K562 (cell line): ENCODE results near the gene KRTAP1-4. TPM values are rescaled to one million over a fixed set of nuclear protein-coding genes. Genes with fewer than 3 reads are reported as not detected.

Source experiments
- ATAC-seq: fragments of 200-7000 bp; cut with Tn5 transposase; 3 replicates; pipeline ENCODE4 v1.9.1; 2020; ENCODE audit warnings: moderate library complexity
- BruUV-seq: library from RNA; stranded (reverse); fragments of 400-500 nt; replicated peaks from 2 replicates; lab custom pipeline; 2021; lab: Mats Ljungman, UMichigan
- CTCF ChIA-PET: fragments of 300-600 bp; formaldehyde crosslinking; extraction: SDS; loops from one replicate; lab custom pipeline; 2021; ENCODE audit warnings: low intra/inter-chr PET ratio; lab: Yijun Ruan, JAX
- POLR2A ChIA-PET: fragments of 300-600, 350-650 bp; sonication (Branson Sonifier 250); formaldehyde crosslinking; extraction: SDS; loops from one replicate; lab custom pipeline; 2021; ENCODE audit warnings: antibody characterized with exemption, inconsistent platforms; lab: Yijun Ruan, JAX
- DNase-seq, 4 experiments: peaks; one replicate each; pipeline versions ENCODE4 v3.0.0 to v3.0.0-alpha.2; 2011 to 2018; ENCODE audit warnings: low spot score in 3 of 4, mixed read lengths in 3 of 4; ENCODE audit errors: extremely low read depth in 1 of 4
- FAIRE-seq: peaks from 2 replicates; lab custom pipeline; 2011; peaks lifted over from hg19 to GRCh38; lab: Jason Lieb, UNC
- H2AFZ ChIP-seq: 2 replicates; pipeline ENCODE4 v1.6.0; 2011; ENCODE audit warnings: low read depth, low read length, control low read depth, inconsistent platforms
- H3K27ac ChIP-seq: fragments of 200-600 bp; 3 replicates; pipeline ENCODE4 v1.8.0; 2011; ENCODE audit warnings: low read depth, mild to moderate bottlenecking, control low read depth, inconsistent platforms, low read length, moderate library complexity, mixed read lengths; ENCODE audit errors: extremely low read depth
- H3K27me3 ChIP-seq, 2 experiments: fragments of 300-600 bp in 1 of 2; 2 replicates in 1 of 2; 3 replicates in 1 of 2; pipeline versions ENCODE4 v1.6.0 to v1.8.0; 2011; ENCODE audit warnings: inconsistent platforms in 2 of 2, low read length in 2 of 2, mild to moderate bottlenecking in 1 of 2, mixed read lengths in 1 of 2, moderate library complexity in 1 of 2; ENCODE audit not compliant: control insufficient read depth in 2 of 2, insufficient read depth in 2 of 2
- H3K36me3 ChIP-seq: fragments of 300-600 bp; 3 replicates; pipeline ENCODE4 v1.8.0; 2011; ENCODE audit warnings: mild to moderate bottlenecking, low read length, inconsistent platforms; ENCODE audit not compliant: control insufficient read depth, insufficient read depth
- H3K4me1 ChIP-seq, 2 experiments: fragments of 200-600 bp in 1 of 2; replicated peaks in 1 of 2; 2 replicates in 1 of 2; 3 replicates in 1 of 2; pipeline versions ENCODE4 v1.5.1 to v1.8.0; 2011; ENCODE audit warnings: inconsistent platforms in 2 of 2, low read length in 2 of 2, mild to moderate bottlenecking in 1 of 2, mixed read lengths in 1 of 2, moderate library complexity in 1 of 2; ENCODE audit not compliant: control insufficient read depth in 2 of 2, insufficient read depth in 2 of 2
- H3K4me2 ChIP-seq: 2 replicates; pipeline ENCODE4 v1.6.1; 2011; ENCODE audit warnings: low read length, control low read depth, inconsistent platforms, mixed read lengths; ENCODE audit not compliant: insufficient read depth
- H3K4me3 ChIP-seq: fragments of 200-600 bp; sonication (generic), shearing (Covaris generic); 2 replicates; pipeline ENCODE4 v1.5.1; 2016; ENCODE audit warnings: control low read depth, inconsistent platforms
- H3K79me2 ChIP-seq: fragments of 200-600 bp; 3 replicates; pipeline ENCODE4 v1.8.0; 2011; ENCODE audit warnings: low read length, inconsistent platforms; ENCODE audit not compliant: control insufficient read depth, insufficient read depth
- H3K9ac ChIP-seq, 2 experiments: 2 replicates each; pipeline versions ENCODE4 v1.6.0 to v1.6.1; 2011; ENCODE audit warnings: low read depth in 2 of 2, low read length in 2 of 2, control low read depth in 1 of 2, inconsistent platforms in 1 of 2, mild to moderate bottlenecking in 1 of 2, mixed read lengths in 1 of 2; ENCODE audit not compliant: insufficient read depth in 1 of 2
- H3K9me1 ChIP-seq: one replicate; pipeline ENCODE4 v1.6.0; 2011; ENCODE audit warnings: inconsistent platforms, mild to moderate bottlenecking, low read length, moderate library complexity; ENCODE audit not compliant: control insufficient read depth, insufficient read depth
- H3K9me3 ChIP-seq: replicated peaks from 2 replicates; pipeline ENCODE4 v1.5.1; 2011; ENCODE audit warnings: low read depth, low read length, inconsistent platforms; ENCODE audit not compliant: control insufficient read depth, insufficient read depth
- H4K20me1 ChIP-seq: replicated peaks from 2 replicates; pipeline ENCODE4 v1.6.1; 2011; ENCODE audit warnings: low read length, inconsistent platforms, mixed read lengths; ENCODE audit not compliant: control insufficient read depth, insufficient read depth
- ATF7 ChIP-seq: fragments of 450-650 bp; IDR thresholded peaks from 2 replicates; pipeline ENCODE4 v1.7.1; 2014; ENCODE audit warnings: mild to moderate bottlenecking, moderate library complexity
- BDP1 ChIP-seq: IDR thresholded peaks from 3 replicates; pipeline ENCODE4 v1.6.1; 2011; ENCODE audit not compliant: insufficient read length, insufficient read depth
- CREB1 ChIP-seq, 2 experiments: sonication (generic) in 1 of 2; formaldehyde crosslinking in 1 of 2; IDR thresholded peaks; 2 replicates each; pipeline versions ENCODE4 v1.6.1 to v1.8.0; 2012 to 2022; ENCODE audit warnings: inconsistent platforms in 1 of 2, mild to moderate bottlenecking in 1 of 2, missing genetic modification reagents in 1 of 2, moderate library complexity in 1 of 2
- DPF2 ChIP-seq: fragments of 450-650 bp; IDR thresholded peaks from 2 replicates; pipeline ENCODE4 v1.6.1; 2016
- FIP1L1 ChIP-seq: fragments of 200-400 bp; formaldehyde crosslinking; IDR thresholded peaks from 2 replicates; pipeline ENCODE4 v1.6.1; 2018; ENCODE audit warnings: mild to moderate bottlenecking, low read depth, low read length; ENCODE audit not compliant: poor library complexity, severe bottlenecking
- HNRNPH1 ChIP-seq: fragments of 200-400 bp; formaldehyde crosslinking; optimal IDR thresholded peaks from 2 replicates; pipeline ENCODE3; 2017; ENCODE audit warnings: low read depth, mild to moderate bottlenecking, low read length, moderate library complexity
- NCOA1 ChIP-seq: fragments of 450-650 bp; IDR thresholded peaks from 2 replicates; pipeline ENCODE4 v1.6.1; 2016; ENCODE audit warnings: low read depth
- PTRF ChIP-seq: fragments of 450-650 bp; IDR thresholded peaks from 2 replicates; pipeline ENCODE4 v1.6.1; 2016; ENCODE audit warnings: mild to moderate bottlenecking, missing genetic modification characterization, missing compliant biosample characterization
- SMARCB1 ChIP-seq: IDR thresholded peaks from 2 replicates; pipeline ENCODE4 v1.6.1; 2011; ENCODE audit warnings: improper control_type of control experiment, low read depth; ENCODE audit not compliant: insufficient read length
- SMARCC2 ChIP-seq: fragments of 450-650 bp; IDR thresholded peaks from 2 replicates; pipeline ENCODE4 v1.6.1; 2017; ENCODE audit warnings: antibody characterized with exemption, moderate library complexity, mild to moderate bottlenecking, low read depth
- SRF ChIP-seq, 2 experiments: fragments of 250-450, 450-650 bp in 1 of 2; sonication (Bioruptor Pico) in 1 of 2; sonication (generic) in 1 of 2; formaldehyde crosslinking; IDR thresholded peaks; 2 replicates each; pipeline versions ENCODE4 v1.5.0 to v1.5.1; 2020 to 2022; ENCODE audit warnings: mild to moderate bottlenecking in 1 of 2, missing genetic modification reagents in 1 of 2
- TOE1 ChIP-seq, 2 experiments: fragments of 450-650 bp in 1 of 2; sonication (generic) in 1 of 2; formaldehyde crosslinking in 1 of 2; IDR thresholded peaks; 2 replicates each; pipeline versions ENCODE4 v1.7.1 to v1.8.0; 2016 to 2022; ENCODE audit warnings: borderline replicate concordance in 2 of 2, mild to moderate bottlenecking in 2 of 2, antibody characterized with exemption in 1 of 2, inconsistent platforms in 1 of 2, low read depth in 1 of 2, missing genetic modification reagents in 1 of 2, moderate library complexity in 1 of 2
- U2AF2 ChIP-seq: fragments of 200-400 bp; formaldehyde crosslinking; optimal IDR thresholded peaks from 2 replicates; pipeline ENCODE3; 2017; ENCODE audit warnings: low read depth, mild to moderate bottlenecking, low read length
- ZNF316 ChIP-seq: fragments of 450-650 bp; IDR thresholded peaks from 2 replicates; pipeline ENCODE4 v1.6.1; 2016
- ZNF695 ChIP-seq: fragments of 450-650 bp; formaldehyde crosslinking; IDR thresholded peaks from 2 replicates; pipeline ENCODE4 v1.4.0; 2020; ENCODE audit warnings: mild to moderate bottlenecking, moderate library complexity
- WGBS: fragments of 100-300 bp; shearing (Covaris generic); methylation state at CpG from one replicate; pipeline ENCODE4 v1.1.6; 2016; ENCODE audit warnings: low coverage, mixed read lengths; ENCODE audit not compliant: insufficient coverage; ENCODE audit errors: missing lambda C conversion rate; 5-methylcytosine and 5-hydroxymethylcytosine counted together
- in situ Hi-C: fragments of 300-500 bp; cut with MboI; formaldehyde crosslinking; loops from 4 replicates; pipeline ENCODE4 v1.15.0; 2018; ENCODE audit warnings: inconsistent platforms, mixed read lengths
- intact Hi-C: fragments of 100-400 bp; cut with micrococcal nuclease; formaldehyde crosslinking; loops from 2 replicates; pipeline ENCODE4 v1.14.2; 2022
- polyA plus RNA-seq, 8 experiments: library from polyadenylated mRNA; depleted of rRNA in 4 of 8; stranded (reverse) in 5 of 8; unstranded in 3 of 8; fragments of >200 nt; fragmentation: Nextera tagmentation in 2 of 8; fragmentation: Illumina TruSeq in 1 of 8; extraction: Ambion mirVana in 2 of 8; extraction: Trizol in 1 of 8; gene quantifications; 2 replicates each; pipeline versions ENCODE4 v1.2.1 to v1.2.3, GENCODE V29; 2011 to 2014; ENCODE audit warnings: inconsistent platforms in 1 of 8, missing spikeins in 1 of 8
- total RNA-seq, 7 experiments: library from RNA; depleted of rRNA in 6 of 7; stranded (reverse); fragments of >200 nt in 6 of 7; fragmentation: Illumina TruSeq in 2 of 7; extraction: Trizol in 2 of 7; gene quantifications; 2 replicates each; pipeline versions ENCODE4 v1.2.1 to v1.2.3, GENCODE V29; 2011 to 2021; ENCODE audit warnings: low replicate concordance in 1 of 7
- TF ChIP-seq, protein P1 (sequence below): fragments of 450-650 bp; IDR thresholded peaks from 2 replicates; pipeline ENCODE4 v1.6.1; 2018; ENCODE audit warnings: mild to moderate bottlenecking, low read depth; ENCODE audit not compliant: partially characterized antibody
- TF ChIP-seq, protein P2 (sequence below), 2 experiments: IDR thresholded peaks; 2 replicates each; pipeline ENCODE4 v1.6.1; 2012; ENCODE audit warnings: improper control_type of control experiment in 2 of 2, low read depth in 2 of 2, low read length in 2 of 2, borderline replicate concordance in 1 of 2
- TF ChIP-seq, protein P3 (sequence below): sonication (generic); formaldehyde crosslinking; IDR thresholded peaks from 2 replicates; pipeline ENCODE4 v1.8.0; 2022; ENCODE audit warnings: missing genetic modification reagents, mild to moderate bottlenecking, moderate library complexity, borderline replicate concordance

KRTAP1-4 gene
- total and polyA plus RNA-seq, 9 of the 15 experiments (the other 6 are each of a cell fraction or from before 2014, with no cell fraction given): not detected

DNA sequence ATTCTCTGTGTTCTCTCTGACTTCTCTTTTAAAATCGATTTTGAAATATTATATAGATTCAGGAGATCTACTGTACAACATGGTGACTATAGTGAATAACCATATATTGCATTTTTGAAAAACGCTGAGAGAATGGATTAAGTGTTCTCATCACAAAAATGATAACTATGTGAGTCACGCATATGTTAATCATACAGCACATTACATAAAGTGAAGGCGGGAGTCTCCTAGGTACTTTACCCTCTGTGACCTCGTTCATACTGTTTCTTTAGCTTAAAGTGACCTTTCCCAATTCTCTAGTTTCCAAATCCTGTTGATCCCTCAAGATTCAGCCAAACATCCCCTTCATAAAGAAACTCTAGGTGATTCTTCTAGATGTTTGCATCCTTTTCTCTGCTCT, 27.2 kb downstream of the KRTAP1-4 start:
- Histone ChIP-seq H3K27ac (no peak overlapping the region), H3K4me1 (no peaks in the 10 kb centered on the region; a peak in 1 of 5 replicates)
- ATAC-seq: no peak
- no peak for TF ChIP-seq NCOA1
- TF ChIP-seq ZNF316: no peak
- no peak for TF ChIP-seq FIP1L1
- no peak for TF ChIP-seq SMARCC2
- TF ChIP-seq SMARCB1: no peak
- no peak for TF ChIP-seq DPF2
- no peak for TF ChIP-seq PTRF (tag)
- no peak for TF ChIP-seq HNRNPH1
- TF ChIP-seq TOE1 (IDR thresholded peaks at IDR 0.05; ENCODE audit: borderline replicate concordance): no peak
- no peak for TF ChIP-seq TOE1 (CRISPR knock-in tag; IDR thresholded peaks at IDR 0.05; ENCODE audit: borderline replicate concordance, low read depth)
- TF ChIP-seq CREB1 (IDR thresholded peaks at IDR 0.05): no peak
- TF ChIP-seq CREB1 (CRISPR knock-in tag; IDR thresholded peaks at IDR 0.05): no peak
- no peak for TF ChIP-seq SRF (CRISPR knock-in tag; IDR thresholded peaks at IDR 0.05)
- TF ChIP-seq U2AF2: no peak
- TF ChIP-seq, protein P1, sequence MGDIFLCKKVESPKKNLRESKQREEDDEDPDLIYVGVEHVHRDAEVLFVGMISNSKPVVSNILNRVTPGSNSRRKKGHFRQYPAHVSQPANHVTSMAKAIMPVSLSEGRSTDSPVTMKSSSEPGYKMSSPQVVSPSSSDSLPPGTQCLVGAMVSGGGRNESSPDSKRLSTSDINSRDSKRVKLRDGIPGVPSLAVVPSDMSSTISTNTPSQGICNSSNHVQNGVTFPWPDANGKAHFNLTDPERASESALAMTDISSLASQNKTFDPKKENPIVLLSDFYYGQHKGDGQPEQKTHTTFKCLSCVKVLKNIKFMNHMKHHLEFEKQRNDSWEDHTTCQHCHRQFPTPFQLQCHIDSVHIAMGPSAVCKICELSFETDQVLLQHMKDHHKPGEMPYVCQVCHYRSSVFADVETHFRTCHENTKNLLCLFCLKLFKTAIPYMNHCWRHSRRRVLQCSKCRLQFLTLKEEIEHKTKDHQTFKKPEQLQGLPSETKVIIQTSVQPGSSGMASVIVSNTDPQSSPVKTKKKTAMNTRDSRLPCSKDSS: no peak
- no peak for TF ChIP-seq ZNF695
- TF ChIP-seq, protein P2, sequence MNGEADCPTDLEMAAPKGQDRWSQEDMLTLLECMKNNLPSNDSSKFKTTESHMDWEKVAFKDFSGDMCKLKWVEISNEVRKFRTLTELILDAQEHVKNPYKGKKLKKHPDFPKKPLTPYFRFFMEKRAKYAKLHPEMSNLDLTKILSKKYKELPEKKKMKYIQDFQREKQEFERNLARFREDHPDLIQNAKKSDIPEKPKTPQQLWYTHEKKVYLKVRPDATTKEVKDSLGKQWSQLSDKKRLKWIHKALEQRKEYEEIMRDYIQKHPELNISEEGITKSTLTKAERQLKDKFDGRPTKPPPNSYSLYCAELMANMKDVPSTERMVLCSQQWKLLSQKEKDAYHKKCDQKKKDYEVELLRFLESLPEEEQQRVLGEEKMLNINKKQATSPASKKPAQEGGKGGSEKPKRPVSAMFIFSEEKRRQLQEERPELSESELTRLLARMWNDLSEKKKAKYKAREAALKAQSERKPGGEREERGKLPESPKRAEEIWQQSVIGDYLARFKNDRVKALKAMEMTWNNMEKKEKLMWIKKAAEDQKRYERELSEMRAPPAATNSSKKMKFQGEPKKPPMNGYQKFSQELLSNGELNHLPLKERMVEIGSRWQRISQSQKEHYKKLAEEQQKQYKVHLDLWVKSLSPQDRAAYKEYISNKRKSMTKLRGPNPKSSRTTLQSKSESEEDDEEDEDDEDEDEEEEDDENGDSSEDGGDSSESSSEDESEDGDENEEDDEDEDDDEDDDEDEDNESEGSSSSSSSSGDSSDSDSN (IDR thresholded peaks at IDR 0.05; ENCODE audit: borderline replicate concordance in 1 of 2, low read depth in 2 of 2, low read length in 2 of 2): no peak
- TF ChIP-seq BDP1: no peak
- TF ChIP-seq, protein P3, sequence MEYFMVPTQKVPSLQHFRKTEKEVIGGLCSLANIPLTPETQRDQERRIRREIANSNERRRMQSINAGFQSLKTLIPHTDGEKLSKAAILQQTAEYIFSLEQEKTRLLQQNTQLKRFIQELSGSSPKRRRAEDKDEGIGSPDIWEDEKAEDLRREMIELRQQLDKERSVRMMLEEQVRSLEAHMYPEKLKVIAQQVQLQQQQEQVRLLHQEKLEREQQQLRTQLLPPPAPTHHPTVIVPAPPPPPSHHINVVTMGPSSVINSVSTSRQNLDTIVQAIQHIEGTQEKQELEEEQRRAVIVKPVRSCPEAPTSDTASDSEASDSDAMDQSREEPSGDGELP: no peak
- TF ChIP-seq ATF7: no peak

More for the DNA sequence above, 27.2 kb downstream of the KRTAP1-4 start:
- Histone ChIP-seq H4K20me1 (no peaks in the 10 kb centered on the region), H2AFZ (no peak overlapping the region), H3K4me2 (no peak overlapping the region), H3K4me3 (no peak overlapping the region), H3K9me3 (no peaks in the 10 kb centered on the region), H3K27me3 (peaks cover 0 to 9% of the 10 kb centered on the region in 2 experiments; a peak in 3 of 5 replicates), H3K36me3 (no peaks in the 10 kb centered on the region), H3K9me1 (no peaks in the 10 kb centered on the region), H3K79me2 (no peaks in the 10 kb centered on the region), H3K9ac (no peak overlapping the region)
- POLR2A ChIA-PET: no interaction called here
- 2% methylated on average over 5 of the region's 5 CpGs for WGBS
- FAIRE-seq (no peak), DNase-seq (no peak)
- in situ Hi-C loops (no loop called here), intact Hi-C loops (no loop called here)
- CTCF ChIA-PET: no interaction called here
- BruUV-seq: no TSS peak
